Non-pigmented ciliary epithelial cell (primary cell): ENCODE results near the gene B3GALT2.

Experiments
- DNase-seq: peaks from one replicate; pipeline ENCODE4 v3.0.0-alpha.2; 2010; ENCODE audit warnings: low read depth

The B3GALT2 gene

GRCh38 chr1:193181985-193182384, 4.4 kb downstream of the B3GALT2 start:
- DNase-seq, result no peak

GRCh38 chr1:193181536-193181935, 4.9 kb downstream of the B3GALT2 start:
- no peak for DNase-seq

GRCh38 chr1:193179094-193179493, 7.3 kb downstream of the B3GALT2 start:
- DNase-seq, result no peak

GRCh38 chr1:193176788-193177187, 9.6 kb downstream of the B3GALT2 start:
- DNase-seq, result no peak

GRCh38 chr1:193176113-193176512, 10.3 kb downstream of the B3GALT2 start:
- no peak for DNase-seq

- DNase-seq, result no peak
Measured at GRCh38 chr1:193157360-193157759, 29.1 kb downstream of the B3GALT2 start.

- DNase-seq, result no peak
Measured at GRCh38 chr1:193156822-193157142, 29.6 kb downstream of the B3GALT2 start.

GRCh38 chr1:193156117-193156821, 30.1 kb downstream of the B3GALT2 start:
- no peak for DNase-seq

GRCh38 chr1:193144999-193145398, 41.4 kb downstream of the B3GALT2 start:
- no peak for DNase-seq

GRCh38 chr1:193144361-193144938, 42.0 kb downstream of the B3GALT2 start:
- no peak for DNase-seq

GRCh38 chr1:193143285-193143684, 43.1 kb downstream of the B3GALT2 start:
- no peak for DNase-seq

- no peak for DNase-seq
Measured at GRCh38 chr1:193142409-193142808, 44.0 kb downstream of the B3GALT2 start.

- DNase-seq, result no peak
Measured at GRCh38 chr1:193141804-193142203, 44.6 kb downstream of the B3GALT2 start.

- DNase-seq, result no peak
Measured at GRCh38 chr1:193140254-193140653, 46.2 kb downstream of the B3GALT2 start.

GRCh38 chr1:193131266-193131860, 55.0 kb downstream of the B3GALT2 start:
- DNase-seq, result no peak
